Brain microvascular endothelial cell (primary cell): ENCODE results near the gene CABYR.

Experiments used
- DNase-seq: peaks from one replicate; pipeline ENCODE4 v3.0.0-alpha.2; 2020
- H3K27ac ChIP-seq: fragments of 250-450 bp; sonication (Bioruptor Pico); 2 replicates; pipeline ENCODE4 v1.5.1; 2020; ENCODE audit warnings: mild to moderate bottlenecking, moderate library complexity
- H3K27me3 ChIP-seq: fragments of 250-450 bp; sonication (Bioruptor Pico); replicated peaks from 2 replicates; pipeline ENCODE4 v1.5.1; 2020; ENCODE audit warnings: mild to moderate bottlenecking
- H3K36me3 ChIP-seq: fragments of 250-450 bp; sonication (Bioruptor Pico); replicated peaks from 2 replicates; pipeline ENCODE4 v1.5.1; 2020; ENCODE audit warnings: mild to moderate bottlenecking
- H3K4me3 ChIP-seq: 2 replicates; pipeline ENCODE4 v1.5.1; 2011; ENCODE audit warnings: low read depth, mild to moderate bottlenecking, control low read depth, low read length, moderate library complexity
- CTCF ChIP-seq: IDR thresholded peaks from 2 replicates; pipeline ENCODE4 v1.5.1; 2011; ENCODE audit warnings: low read depth, mild to moderate bottlenecking, moderate library complexity, low read length, control low read depth, inconsistent platforms; ENCODE audit errors: missing control alignments
- in situ Hi-C: cut with HindIII; loops from 2 replicates; pipeline ENCODE4 v1.10.0; 2017; ENCODE audit warnings: low sequenced_read_pairs, low pct_ligation_motif_present

Gene CABYR

DNA sequence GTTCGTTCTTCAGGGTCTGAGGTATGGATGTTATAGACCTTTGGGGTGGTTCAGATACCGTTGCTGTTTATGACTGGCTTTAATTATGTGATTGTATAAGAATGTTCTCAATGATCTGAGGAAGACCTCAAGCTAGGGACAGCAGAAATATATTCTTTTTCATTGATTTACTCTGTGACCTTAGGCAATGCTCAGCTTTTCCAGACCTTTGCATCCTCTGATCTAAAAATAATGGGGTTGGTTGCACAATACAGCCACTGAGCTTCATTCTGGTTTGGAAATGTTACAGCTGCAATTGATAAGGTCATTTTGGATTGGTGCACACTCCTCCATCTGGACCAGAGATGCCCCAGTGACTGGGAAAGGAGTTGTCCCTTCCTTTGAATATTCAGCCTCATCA is 17.2 kb upstream of the CABYR start:
- Histone ChIP-seq H3K27me3 (no peaks in the 10 kb centered on the region), H3K4me3 (no peak overlapping the region), H3K36me3 (no peaks in the 10 kb centered on the region), H3K27ac (no peak overlapping the region)
- no peak for DNase-seq
- no peak for TF ChIP-seq CTCF
- in situ Hi-C loops, result no loop called here

DNA sequence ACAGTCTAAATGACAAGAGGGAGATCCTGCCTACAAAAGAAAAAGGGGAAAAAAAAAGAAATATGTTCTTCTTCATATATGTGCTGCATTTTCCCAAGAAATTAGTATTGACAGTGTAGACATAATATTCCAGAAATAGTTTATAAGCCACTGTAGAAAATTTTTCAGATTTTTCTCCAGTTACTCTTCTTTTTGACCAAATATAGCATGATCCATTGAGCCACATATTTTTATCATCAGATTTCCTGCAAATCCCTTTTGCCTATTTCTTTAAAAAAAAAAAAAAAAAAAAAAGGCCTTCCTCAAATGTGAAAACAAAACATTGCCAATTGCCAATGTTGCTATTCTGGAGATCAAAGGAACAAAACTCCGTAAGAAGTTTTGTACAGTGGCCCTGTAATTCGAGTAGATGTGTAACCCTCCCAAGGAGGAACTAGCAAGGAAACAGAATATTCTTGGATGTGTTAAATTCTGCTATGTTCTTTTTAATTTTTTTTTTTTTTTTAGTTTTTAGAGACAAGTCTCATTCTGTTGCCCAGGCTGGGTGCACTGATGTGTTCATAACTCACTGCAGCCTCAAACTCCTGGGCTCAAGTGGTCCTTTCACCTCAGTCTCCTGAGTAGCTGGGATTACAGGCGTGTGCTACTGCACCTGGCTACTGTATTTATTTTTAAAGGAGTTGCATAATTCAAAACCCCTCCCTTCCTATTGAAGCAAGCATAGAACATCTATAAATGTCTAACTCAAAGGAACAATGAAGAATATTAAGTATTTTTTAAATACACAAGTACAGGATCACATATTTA is 12.5 kb upstream of the CABYR start:
- in situ Hi-C loops, result no loop called here

GRCh38 chr18:24127735-24128134 is 11.1 kb upstream of the CABYR start:
- TF ChIP-seq CTCF, result no peak
- no peak for DNase-seq
- no peaks in the 10 kb centered on the region for H3K36me3 ChIP-seq
- in situ Hi-C loops, result no loop called here
- no peak overlapping the region for H3K27ac ChIP-seq
- no peaks in the 10 kb centered on the region for H3K27me3 ChIP-seq
- H3K4me3 ChIP-seq, result no peak overlapping the region

More for the DNA sequence above, 12.5 kb upstream of the CABYR start:
- H3K4me3 ChIP-seq, result no peak overlapping the region
- no peaks in the 10 kb centered on the region for H3K27me3 ChIP-seq
- no peak overlapping the region for H3K27ac ChIP-seq
- H3K36me3 ChIP-seq, result no peaks in the 10 kb centered on the region
- DNase-seq, result no peak
- TF ChIP-seq CTCF, result no peak

GRCh38 chr18:24128700-24129099 is 10.2 kb upstream of the CABYR start:
- Histone ChIP-seq H3K27me3 (no peaks in the 10 kb centered on the region), H3K27ac (no peak overlapping the region), H3K36me3 (no peaks in the 10 kb centered on the region), H3K4me3 (no peak overlapping the region)
- TF ChIP-seq CTCF, result no peak
- no peak for DNase-seq
- in situ Hi-C loops, result no loop called here

GRCh38 chr18:24130494-24130893 is 8.4 kb upstream of the CABYR start:
- Histone ChIP-seq H3K36me3 (no peaks in the 10 kb centered on the region), H3K27ac (no peak overlapping the region), H3K27me3 (no peaks in the 10 kb centered on the region), H3K4me3 (no peak overlapping the region)
- TF ChIP-seq CTCF, result no peak
- DNase-seq, result no peak
- in situ Hi-C loops, result no loop called here

DNA sequence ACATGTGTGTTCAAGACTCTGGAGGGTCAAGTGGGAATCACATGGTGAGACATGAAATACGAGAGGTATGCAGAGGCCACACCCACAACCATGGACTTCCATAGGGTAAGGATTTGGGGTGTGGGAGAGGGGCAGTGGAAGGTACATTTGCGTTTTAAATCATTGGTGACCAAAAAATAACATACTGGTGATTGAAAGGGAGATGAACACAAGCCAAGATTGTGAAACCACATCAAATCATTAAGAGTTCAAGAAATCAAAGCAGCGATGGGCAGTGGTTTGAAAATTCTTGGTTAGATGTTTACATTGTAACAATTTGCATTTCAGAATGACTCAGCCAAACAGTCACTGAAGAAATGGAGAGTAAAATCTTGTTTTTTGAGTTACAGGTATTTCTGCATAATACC is 1.9 kb upstream of the CABYR start:
- Histone ChIP-seq H3K36me3 (no peaks in the 10 kb centered on the region), H3K27me3 (no peaks in the 10 kb centered on the region), H3K4me3 (no peak overlapping the region), H3K27ac (no peak overlapping the region)
- DNase-seq, result no peak
- no peak for TF ChIP-seq CTCF
- in situ Hi-C loops, result no loop called here
